DMS114 treated with DMSO at 0.1 percent for 48 hours (cell line): ENCODE results near the gene TIMP2.
"Not testable (repeated sequence)": the region's sequence is repeated elsewhere in the genome, so short reads cannot be mapped to it uniquely, and the experiment has no call there.

Experiments
- DNase-seq: peaks from one replicate; lab custom pipeline; 2025; ENCODE audit not compliant: unreplicated experiment; lab: John Stamatoyannopoulos, UW

Gene TIMP2

DNA sequence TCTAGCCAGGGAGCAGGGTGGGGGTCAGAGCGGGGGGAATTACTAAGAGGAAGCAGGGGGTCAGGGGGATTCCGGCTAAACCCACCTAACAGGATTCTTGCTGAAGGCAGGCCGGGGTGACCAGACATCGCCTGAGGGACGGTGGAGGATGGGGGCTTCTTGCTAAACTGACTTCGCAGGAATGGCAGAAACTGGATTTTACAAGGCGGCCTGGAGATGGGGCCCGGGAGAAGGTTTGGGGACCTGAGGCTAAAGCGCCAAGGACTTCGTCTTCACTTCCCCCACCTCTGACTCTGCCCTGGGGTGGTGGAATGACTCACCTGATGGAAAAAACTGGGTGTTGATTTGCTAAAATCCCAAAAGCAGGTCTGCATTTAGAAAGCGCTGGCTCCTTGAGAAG lies 31.1 kb upstream of the TIMP2 start:
- no peak for DNase-seq

DNA sequence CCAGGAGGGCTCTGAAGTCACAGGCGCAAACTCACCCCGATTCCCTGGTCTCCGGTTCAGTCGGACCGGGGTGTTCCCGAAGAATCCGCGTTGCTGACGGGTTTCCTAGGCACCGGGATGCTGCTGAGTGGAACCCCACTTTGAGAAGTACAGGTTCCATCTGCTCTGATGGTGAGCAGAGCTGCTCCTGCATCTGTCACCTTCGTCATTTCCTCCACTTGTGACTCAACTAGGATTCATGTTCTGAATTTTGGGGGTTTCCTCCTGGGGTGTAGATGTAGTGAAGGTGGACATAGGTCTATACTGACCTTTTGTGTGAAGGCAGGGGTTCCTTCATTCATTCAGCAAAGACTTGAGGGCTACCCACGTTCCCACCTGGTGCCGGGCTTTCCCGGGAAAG lies 29.5 kb upstream of the TIMP2 start:
- DNase-seq, result no peak

DNA sequence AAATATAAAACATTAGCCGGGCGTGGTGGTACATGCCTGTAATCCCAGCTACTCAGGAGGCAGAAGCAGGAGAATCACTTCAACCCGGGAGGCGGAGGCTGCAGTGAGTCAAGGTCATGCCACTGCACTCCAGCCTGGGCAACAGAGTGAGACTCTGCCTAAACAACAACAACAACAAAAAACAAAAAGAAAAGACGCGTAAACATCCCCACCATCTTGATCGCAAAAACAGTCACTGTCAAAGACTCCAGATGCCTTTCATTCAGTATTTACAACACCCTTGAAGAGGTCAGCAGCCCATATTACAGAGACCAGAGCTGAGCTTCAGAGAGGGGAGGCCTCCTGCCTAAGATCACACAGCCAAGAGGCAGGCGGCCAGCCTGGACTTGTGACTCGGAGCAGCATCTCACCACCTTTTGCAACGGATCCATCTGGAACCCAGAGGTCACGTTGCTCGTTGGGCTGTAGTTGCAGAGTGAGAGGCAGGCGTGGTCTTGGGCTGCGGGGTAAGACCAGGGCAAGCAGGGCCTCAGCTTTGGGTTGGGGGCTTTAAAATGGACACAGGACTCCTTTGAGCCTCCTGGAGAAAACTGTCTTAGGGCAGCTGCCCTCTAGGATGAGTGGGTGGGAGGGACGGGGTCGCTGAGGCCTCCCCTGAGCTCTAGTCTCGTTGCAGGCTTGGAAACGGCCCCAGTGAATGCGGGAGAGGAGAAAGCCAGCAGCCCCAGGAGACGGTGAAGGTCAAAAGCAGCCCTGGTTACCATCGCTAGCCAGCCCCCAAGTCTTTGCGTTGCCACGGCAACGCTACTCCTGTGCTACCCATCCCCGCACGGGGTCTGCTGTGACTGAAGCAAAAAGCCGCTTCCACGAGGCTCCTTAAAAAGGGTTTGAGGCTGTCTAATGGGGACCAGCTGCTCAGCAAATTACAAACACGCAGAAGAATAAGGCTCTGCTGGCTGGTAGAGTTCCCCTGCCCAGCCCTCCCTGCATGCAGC lies 28.5 kb upstream of the TIMP2 start:
- no peak for DNase-seq

DNA sequence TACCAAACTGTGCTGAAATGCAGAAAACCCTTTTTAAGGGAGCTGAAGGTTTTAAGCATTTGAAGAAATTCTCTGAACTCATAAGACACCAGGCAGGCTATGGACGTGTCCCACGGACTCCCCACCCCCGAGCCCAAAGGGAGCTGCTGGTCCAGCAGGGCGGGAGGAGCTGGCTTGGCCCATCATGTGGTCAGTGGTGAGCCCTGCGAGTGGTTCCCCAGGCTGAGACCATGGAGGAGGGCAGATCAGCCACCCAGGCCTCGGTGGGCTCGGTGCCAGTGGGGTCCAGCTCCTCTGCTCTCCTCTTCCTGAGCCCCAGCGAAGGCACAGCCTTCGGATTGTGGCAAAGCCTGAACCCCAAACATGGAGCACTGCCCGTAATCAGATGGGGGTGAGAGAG lies 27.5 kb upstream of the TIMP2 start:
- DNase-seq, result no peak

DNA sequence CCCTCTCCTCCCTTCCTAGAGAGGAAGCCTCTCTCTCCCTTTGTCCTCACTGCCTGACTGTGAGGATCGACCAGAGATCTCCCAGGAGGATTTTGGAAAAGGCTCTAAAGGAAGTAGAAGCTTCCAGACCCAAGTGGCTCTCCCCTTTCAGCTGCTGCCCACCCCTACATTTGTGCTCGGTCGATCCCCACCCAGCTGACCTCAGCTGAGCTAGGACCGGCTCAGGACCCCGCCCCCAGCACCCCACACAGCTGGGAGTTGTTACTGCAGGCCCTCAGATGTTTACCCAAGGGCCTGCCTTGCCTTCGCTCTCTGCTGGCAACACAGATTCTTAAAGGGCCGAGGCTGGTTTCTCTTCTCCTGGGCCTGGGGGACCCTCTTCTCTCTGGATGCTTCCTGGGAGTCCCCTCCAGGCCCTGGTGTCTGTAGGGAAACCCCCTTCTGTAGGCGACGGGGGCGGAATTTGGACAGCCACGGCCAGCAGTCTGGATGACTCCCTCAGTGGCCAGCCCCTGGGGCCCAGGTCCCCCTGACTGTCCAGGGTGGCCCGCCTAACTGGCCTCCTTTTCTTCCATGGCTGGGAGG lies 26.9 kb upstream of the TIMP2 start:
- DNase-seq, result no peak

DNA sequence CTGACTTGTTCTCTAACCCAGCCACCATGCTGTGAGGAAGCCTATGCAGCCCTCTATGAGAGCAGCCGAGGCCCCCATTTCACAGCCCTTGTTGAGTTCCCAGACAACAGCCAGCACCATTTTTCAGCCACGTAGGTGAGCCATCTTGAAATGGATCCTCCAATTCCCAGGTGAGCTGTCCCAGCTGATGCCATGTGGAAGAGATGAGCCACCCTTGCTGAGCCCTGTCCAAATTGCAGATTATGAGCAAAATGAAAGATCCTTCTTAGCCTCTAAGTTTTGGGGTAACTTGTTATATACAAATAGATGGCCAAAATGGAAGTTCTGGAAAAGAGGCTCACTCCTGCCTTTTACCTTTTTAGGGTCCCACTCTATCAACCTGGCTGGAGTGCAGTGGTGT lies 25.7 kb upstream of the TIMP2 start:
- no peak for DNase-seq

DNA sequence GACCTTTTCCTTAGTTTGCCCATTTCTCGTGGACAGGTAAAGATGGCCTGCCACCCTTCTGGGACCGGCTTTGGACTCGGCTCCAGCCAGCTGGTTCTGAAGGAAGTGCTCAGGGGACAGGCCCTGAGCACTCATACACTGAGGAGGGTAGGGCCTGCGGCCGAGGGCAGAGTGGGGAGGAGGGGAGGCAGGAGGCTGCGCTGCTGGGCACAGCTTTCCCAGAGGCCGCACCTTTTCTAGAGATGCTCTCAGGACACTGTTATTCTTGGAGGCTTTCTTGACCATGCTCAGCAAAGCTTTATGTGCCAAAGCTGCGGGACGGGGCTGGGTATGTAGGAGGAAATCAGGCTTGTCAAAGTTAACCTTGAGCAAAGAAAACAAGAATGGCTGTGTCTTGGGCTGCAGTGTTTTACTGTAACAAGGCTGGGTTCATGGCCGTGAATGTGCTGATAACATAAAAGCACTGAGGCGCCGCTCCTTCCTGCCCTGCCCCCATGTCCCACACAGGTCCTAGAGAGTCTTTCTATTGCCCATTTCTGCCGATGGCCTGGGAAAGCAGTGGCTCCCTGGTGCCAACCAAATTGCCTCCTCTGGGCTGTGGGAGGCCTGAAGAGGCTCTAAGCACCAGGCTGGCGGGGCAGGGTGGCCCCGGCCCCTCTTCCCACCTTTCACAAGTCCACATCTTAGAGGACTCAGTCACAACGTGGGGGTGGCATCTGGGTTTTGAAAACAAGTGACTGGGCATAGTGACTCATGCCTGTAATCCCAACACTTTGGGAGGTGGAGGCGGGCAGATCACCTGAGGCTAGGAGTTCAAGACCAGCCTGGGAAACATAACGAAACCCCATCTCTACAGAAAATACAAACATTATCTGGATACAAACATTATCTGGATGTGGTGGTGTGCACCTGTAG lies 22.3 kb upstream of the TIMP2 start:
- DNase-seq, result no peak

DNA sequence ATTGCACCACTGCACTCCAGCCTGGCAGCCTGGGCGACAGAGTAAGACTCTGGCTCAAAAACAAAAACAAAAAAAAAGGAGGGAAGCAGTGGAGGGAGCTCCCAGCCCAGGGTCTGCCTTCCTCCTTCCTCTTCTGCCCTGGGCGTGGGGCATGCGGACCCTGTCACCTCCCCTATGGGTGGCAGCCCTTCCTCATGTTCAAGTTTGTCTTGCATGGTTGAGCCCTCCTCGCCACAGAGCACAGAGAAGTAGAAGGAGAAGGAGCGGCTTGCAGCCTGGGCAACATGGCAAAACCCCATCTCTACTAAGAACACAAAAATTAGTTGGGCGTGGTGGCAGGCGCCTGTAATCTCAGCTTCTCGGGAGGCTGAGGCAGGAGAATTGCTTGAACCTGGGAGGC lies 21.4 kb upstream of the TIMP2 start:
- DNase-seq, result no peak

DNA sequence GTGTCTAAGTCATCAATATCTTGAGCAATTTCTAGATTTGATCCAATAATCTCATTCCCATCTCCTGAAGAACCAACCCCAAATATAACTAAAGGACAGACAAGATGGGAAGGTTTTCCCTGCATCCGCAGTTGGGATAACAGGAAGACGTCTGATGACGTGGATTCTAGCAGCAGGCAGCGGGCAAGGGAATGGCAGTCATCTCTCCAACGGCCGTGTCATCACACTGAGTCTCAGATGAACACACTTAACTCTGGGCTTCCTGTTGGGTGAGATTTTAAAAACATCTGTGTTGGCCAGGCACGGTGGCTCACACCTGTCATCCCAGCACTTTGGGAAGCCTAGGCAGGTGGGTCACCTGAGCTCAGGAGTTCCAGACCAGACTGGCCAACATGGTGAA lies 20.9 kb upstream of the TIMP2 start:
- no peak for DNase-seq

DNA sequence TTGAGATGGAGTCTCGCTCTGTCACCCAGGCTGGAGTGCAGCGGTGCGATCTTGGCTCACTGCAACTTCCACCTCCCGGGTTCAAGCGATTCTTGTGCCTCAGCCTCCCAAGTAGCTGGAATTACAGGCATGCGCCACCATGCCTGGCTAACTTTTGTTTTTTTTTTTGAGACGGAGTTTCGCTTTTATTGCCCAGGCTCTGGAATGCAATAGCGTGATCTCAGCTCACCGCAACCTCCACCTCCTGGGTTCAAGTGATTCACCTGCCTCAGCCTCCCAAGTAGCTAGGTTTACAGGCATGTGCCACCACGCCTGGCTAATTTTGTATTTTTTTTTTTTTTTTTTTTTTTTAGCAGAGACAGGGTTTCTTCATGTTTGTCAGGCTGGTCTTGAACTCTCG lies 20.3 kb upstream of the TIMP2 start:
- DNase-seq, result not testable (repeated sequence)

DNA sequence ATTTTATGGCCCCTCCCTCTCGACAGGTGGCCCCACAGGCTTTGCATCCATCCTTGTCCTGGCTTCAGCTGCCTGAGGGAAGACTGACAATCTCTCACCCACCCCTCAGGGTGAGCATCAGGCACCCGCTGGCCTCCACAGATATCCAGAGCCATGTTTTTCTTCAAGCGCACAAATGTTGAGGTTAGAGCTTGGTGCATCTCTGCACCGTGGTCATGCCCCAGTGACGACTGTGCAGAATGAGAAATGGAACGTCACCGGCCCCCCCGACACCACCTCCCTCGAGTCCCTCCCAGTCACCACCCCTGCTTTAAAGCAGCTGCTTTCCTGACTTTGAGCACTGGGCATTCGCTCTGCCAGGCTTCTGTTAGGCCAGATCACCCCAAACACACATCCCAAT lies 19.8 kb upstream of the TIMP2 start:
- DNase-seq, result no peak

DNA sequence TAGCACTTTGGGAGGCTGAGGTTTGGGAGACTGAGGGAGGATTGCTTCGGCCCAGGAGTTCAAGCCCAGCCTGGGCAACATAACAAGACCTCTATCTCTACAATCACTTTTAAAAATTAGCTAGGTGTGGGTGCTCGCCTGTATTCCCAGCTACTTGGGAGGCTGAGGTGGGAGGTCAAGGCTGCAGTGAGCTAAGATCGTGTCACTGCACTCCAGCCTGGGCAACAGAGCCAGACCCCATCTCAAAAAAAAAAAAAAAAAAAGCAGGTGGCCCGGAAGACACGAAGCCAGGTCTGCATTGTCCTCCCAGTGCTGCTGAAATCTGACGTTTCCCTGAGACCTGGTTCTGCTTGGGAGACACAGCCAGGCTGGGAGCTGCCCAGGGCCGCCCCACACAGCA lies 18.8 kb upstream of the TIMP2 start:
- DNase-seq, result no peak

DNA sequence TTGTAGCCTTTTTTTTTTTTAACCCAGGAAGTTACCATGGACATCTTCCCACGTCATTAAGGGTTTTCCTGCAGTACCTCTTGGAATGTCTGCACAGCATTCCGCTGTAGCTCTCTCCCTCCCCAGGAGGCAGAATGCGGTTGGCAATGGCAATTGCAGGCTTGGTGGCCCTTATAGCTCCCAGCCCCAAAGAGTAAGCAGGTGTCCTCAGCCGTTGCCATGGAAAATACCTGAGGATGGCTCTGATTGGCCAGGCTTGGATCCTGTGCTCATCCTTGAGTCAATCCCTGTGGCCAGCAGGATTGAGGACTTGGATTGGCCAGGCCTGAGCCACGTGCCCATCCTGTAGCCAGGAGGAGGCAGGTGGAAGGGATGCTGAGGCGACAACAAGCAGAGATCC lies 15.5 kb upstream of the TIMP2 start:
- no peak for DNase-seq

DNA sequence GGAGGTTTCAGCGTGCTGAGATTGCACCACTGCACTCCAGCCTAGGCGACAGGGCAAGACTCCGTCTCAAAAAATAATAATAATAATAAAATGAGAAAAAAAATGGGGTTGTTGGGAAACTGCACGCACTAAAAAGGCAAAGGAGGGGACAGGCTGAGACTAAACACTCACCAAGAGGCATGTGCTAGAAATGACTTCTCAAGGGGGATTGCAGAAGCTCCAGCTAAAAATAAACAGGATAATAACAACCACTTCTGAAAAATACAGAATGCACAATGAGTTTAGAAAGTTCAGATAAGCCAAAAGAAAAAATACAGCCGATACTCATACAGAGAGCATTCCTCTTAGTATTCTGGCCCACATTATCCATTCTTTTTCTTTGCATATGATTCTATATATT lies 15.1 kb upstream of the TIMP2 start:
- DNase-seq, result no peak

DNA sequence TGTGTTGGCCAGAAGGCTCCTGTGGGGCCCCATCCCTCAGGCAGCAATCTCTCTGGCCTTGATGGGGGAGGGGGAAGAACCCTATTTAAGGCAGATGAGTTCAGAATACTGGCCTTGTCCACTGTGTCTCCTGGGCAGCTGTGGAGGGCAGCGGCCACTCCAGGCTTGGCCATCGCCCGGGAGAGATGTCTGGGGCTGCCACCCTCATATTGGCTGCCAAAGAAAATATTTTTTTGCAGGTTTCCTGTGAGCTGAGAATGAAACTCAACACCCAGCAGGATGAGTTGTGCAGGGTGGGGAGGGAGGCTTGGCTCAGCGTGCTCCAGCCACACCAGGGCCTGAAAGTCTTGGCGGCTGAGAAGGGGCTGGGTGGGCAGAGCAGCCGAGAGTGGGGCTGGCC lies 14.4 kb upstream of the TIMP2 start:
- no peak for DNase-seq

DNA sequence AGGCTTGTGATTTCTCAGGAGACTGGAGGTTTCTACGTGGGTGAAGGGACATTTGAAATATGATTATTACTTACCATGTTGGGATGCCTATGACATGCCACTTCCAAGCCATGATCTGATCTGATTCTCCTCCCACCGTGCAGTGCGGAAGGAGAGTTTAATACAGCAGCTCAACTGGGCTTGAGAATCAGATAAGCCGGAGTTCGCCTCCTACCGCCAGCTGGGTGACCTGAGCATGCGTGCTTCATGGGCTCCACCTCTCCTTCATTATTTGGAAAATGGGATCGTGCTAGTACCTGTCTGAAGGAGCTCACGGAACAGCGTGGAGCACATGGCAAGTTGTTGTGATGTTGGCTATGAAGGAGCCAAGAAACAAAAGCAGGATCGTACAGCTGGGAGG lies 12.4 kb upstream of the TIMP2 start:
- DNase-seq, result no peak

DNA sequence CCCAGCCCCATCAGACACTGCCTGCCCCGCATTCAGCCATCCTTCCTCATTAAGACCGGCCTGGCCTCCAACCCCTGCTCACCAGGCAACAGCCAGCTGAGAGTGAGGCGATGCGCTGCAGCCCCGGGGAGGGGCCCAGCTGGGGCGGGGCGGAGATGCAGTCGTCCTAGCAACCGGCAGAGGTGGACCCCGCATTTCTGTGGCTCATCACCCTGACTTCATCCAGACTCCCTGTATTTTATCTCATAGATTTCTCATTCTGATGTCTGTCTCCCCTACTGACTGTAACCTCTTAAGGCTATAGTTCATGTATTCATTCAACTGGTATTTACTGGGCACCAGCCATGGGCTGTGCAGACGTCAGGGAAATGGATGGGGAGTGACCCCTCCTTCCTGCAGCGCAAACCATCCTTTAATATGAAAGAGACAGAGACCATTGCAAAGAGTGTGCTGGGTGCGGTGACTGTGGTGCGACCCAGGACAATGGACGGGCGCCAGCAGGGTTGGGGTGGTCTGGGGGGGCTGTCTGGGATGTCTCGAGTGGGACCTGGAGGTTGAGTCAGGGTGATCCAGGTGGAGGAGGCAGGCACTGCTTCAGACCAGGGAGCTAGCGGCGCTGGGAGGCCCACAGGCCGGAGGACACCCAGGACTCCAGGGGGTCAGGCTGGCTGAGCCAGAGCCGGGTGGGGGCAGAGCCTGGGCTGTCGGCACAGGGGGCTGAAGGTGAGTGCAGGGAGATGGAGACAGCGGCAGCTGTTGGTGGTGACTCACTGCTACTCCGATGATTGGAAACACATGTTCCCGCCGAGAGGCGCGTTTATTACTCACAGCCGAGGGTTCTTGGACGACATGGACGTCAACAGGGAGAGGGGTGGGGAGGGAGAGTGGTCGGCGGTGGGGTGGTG lies 10.5 kb upstream of the TIMP2 start:
- DNase-seq, result no peak

DNA sequence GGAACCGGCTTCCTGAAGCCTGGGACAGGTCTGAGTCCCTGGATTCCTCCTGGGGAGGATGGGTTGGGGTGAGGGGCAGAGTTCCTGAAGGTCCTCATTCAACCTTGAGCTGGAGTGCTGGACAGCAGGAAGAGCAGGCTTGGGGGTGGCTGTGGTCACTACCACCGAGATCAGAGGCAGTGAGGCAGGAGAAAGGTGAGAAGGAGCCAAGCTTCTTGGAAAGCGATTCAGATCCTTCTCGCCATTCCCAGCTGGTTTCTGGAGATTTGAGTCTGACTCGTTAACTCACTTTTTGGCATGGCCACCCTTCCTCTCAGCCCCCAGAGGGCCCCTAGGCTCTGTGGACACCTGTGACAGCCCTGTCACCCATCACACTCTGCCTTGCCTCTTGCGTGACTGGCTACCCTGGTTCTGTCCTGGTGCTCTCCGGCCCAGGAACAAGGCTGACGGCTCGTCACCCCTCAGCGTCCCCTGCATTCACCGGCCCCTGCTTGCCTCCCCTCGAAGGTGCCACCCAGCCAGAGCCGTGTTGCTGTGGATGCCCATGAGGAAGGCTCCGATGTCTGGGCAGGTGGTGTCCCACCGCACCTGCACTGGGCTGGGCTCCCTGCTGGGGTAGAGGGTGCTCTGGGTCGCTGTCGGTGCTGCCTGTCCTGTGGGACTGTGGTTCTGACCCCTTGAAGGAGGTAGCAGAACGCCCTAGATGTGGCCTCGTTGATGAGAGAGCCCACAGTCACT lies 9.7 kb upstream of the TIMP2 start:
- DNase-seq, result no peak

DNA sequence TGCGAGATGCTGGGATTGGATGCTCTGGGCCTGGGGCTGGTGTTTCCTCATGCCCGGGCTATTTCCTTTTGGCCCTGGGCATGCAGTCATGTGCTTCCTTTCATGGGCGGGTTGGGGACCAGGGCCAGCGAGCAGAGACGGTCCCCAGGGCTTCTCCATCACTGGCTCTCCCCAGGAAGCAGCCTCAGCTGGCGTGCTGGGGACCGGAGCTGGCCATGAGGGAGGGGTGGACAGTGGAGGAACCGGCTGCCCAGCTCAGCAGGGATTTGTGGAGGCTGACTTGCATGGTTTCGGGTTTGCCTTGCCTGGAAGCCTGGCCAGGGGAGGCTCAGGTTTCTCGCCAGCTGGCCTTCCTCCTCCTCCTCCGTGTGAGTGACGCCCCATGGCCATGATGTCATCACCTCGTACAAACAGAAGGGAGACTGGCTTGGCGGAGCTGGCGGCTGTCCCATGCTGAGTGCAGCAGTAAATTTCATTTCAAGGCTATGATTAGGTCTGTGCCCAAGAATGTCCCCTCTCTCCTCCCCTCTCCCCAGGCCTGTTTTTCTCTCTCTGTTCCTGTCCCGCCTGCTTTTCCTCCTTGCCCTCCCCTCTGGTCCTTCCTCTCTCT lies 8.9 kb upstream of the TIMP2 start:
- no peak for DNase-seq
